ENCODE measurements around the gene PALM3. TPM values are rescaled to one million over a fixed set of nuclear protein-coding genes. Genes with fewer than 3 reads are reported as not detected.

PALM3 gene
- total and polyA plus RNA-seq, 12 donors, result 0.18 to 1.9 (median 0.63) TPM; not detected in 5

DNA sequence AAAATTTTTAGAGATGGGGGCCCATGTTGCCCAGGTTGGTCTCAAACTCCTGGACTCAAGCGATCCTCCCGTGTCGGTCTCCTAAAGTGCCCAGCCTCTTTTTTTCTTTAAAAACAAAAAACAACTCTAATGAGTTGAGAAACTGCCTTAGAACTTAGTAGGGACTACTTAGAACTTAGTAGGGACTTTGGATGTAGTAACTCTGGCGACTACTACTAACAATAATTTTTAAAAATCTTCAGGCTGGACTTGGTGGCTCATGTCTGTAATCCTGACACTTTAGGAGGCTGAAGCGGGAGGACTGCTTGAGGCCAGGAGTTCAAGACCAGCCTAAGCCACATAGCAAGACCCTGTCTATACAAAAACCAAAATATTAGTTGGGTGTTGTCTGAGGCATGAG is 24.2 kb upstream of the PALM3 start:
- intact Hi-C loops (cut with DNase I), result loop anchor here in 1 of 2 donors (10.0 kb wide), 1 partner anchor 49 kb away; the partner anchor contains the start of gene ASF1B
- Histone ChIP-seq H3K27me3 (no peaks in the 10 kb centered on the region), H3K27ac (no peak overlapping the region), H3K9me3 (replicated peaks in 1 of 3) (no peaks in the 10 kb centered on the region), H3K36me3 (replicated peaks in 1 of 2) (peaks cover 0 to 12% of the 10 kb centered on the region in 2 donors), H3K4me3 (no peak overlapping the region), H3K4me1 (replicated peaks in 1 of 2) (peaks cover 9 to 14% of the 10 kb centered on the region in 2 donors)
- no peak for DNase-seq
- TF ChIP-seq POLR2A (IDR thresholded peaks at IDR 0.05), result no peak
- TF ChIP-seq, protein P1, sequence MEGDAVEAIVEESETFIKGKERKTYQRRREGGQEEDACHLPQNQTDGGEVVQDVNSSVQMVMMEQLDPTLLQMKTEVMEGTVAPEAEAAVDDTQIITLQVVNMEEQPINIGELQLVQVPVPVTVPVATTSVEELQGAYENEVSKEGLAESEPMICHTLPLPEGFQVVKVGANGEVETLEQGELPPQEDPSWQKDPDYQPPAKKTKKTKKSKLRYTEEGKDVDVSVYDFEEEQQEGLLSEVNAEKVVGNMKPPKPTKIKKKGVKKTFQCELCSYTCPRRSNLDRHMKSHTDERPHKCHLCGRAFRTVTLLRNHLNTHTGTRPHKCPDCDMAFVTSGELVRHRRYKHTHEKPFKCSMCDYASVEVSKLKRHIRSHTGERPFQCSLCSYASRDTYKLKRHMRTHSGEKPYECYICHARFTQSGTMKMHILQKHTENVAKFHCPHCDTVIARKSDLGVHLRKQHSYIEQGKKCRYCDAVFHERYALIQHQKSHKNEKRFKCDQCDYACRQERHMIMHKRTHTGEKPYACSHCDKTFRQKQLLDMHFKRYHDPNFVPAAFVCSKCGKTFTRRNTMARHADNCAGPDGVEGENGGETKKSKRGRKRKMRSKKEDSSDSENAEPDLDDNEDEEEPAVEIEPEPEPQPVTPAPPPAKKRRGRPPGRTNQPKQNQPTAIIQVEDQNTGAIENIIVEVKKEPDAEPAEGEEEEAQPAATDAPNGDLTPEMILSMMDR (IDR thresholded peaks at IDR 0.05), result no peak
- WGBS, 4 donors, result 81 to 93% (median 91%) methylated on average over 5 of the region's 5 CpGs

DNA sequence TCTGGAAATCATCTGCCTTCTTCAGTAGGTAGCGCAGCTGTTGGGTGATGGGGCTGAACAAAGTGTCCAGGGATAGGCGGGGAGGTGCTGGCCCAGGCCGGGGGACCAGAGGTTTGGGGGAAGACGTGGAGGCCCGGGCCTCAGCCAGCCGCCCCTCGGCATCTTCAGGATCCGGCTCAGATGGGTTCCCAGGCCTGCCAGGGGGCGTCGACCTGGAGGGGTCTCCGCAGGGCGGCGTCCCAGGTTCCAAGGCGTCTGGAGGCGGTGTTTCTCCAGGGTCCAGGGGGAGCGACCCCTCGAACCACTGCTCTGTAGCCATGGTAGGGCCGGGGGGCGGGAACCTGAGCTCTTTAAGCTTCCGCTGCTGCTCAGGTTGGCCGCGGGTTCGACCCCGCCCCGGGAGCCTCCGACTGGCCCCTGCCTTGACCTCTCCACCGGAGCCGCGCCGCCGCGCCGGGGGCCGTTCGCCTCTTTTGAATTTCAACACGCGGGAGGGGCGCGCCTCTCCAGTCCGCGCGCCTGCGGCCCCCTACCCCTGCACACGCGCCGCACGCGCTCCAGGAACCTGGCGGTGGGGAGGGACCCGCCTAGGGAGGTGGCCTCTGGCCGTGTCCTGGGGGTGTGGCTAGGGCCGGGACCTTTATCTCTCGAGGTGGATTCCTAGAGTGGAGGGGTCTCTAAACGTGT is 23.6 kb upstream of the PALM3 start, which contains the start of gene C19orf67:
C19orf67 (minus strand) TSS at position 475 of the 687 bp plus-strand sequence; CDS start at position 319, 156 bp downstream.
- Histone ChIP-seq H3K36me3 (replicated peaks in 1 of 2) (peaks cover 0 to 12% of the 10 kb centered on the region in 2 donors), H3K9me3 (replicated peaks in 1 of 3) (no peaks in the 10 kb centered on the region), H3K27ac (no peak within 1 kb of the TSS), H3K4me3 (no peak within 1 kb of the TSS), H3K27me3 (no peaks in the 10 kb centered on the region), H3K4me1 (replicated peaks in 1 of 2) (peaks cover 11 to 16% of the 10 kb centered on the region in 2 donors)
- intact Hi-C loops (cut with DNase I), result loop anchor here in 1 of 2 donors (10.0 kb wide), 1 partner anchor 49 kb away; the partner anchor contains the start of gene ASF1B
- TF ChIP-seq, protein P1 (IDR thresholded peaks at IDR 0.05), result no peak
- no peak for TF ChIP-seq POLR2A (IDR thresholded peaks at IDR 0.05)
- peak in 1 of 7 donors; percentile 16 for DNase-seq
- WGBS, 4 donors, result 52 to 68% (median 59%) methylated on average over 12 to 54 of the region's 54 CpGs

DNA sequence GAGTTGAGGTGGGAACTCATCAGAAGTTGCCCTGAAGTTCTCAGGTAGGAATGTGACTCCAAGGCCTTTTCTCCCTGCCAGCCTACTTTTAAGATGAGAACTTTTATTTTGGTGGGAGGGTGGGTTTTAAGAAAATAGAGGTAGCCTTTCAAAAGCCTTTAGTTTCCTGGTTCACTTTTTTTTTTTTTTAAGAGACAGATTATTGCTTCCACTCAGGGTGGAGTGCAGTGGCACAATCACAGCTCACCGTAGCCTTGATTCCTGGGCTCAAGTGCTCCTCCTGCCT is 20.7 kb upstream of the PALM3 start:
- no peak for TF ChIP-seq POLR2A (IDR thresholded peaks at IDR 0.05)
- TF ChIP-seq, protein P1 (IDR thresholded peaks at IDR 0.05), result no peak
- Histone ChIP-seq H3K27me3 (no peaks in the 10 kb centered on the region), H3K36me3 (replicated peaks in 1 of 2) (no peaks in the 10 kb centered on the region), H3K9me3 (replicated peaks in 1 of 3) (no peaks in the 10 kb centered on the region), H3K27ac (peak overlapping the region in 2 of 5 donors; percentile 87 to 94), H3K4me3 (peak overlapping the region in 1 of 4 donors; percentile 81), H3K4me1 (replicated peaks in 1 of 2) (peaks cover 14 to 16% of the 10 kb centered on the region in 2 donors)
- DNase-seq, result no peak
- intact Hi-C loops (cut with DNase I), result loop anchor here in 1 of 2 donors (10.0 kb wide), 1 partner anchor 52 kb away; the partner anchor contains the start of gene ASF1B
- WGBS, 4 donors, result 46 to 85% (median 60%) methylated on average over 1 of the region's 1 CpG

DNA sequence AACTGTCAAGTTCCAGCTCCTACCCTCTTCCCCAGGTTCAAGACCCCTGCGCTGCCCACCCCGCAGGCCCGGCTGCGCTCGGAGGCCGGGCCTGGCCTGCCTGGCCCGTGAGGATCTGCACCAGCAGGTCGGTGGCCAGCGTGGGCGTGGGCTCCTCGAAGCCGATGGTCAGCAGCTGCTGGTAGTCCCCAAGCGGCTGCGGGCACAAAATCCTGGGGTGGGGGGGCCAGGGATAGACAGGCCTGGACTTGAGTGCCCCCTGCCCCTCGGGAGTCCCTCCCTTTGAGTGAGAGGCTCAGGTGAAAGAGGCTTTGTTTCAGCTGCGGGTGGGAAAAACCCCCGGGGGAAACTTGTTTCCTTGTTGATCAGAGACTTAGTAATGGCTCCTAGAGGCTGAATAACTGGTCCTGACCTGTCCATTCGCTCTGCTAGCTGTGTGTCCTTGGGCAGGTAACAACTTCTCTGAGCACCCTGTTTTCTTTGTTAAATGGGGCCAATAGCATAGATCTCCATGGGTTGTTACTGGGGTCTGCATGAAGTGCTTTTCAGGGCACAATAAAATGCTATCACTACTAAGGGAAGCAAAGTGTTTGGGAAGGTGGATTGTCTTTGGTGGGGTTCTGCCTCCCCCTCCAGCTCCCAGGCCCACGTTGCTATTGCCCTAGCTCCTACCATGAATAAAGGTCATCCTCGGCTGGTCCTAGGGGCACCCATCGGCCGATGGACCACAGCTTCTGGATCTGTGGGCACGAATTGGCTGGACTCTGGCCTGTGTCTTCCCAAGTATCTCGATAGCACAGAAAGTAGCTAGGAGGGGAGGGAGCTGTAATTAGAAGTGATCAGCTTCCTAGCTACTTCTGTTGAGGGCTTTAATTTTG is 20.2 kb upstream of the PALM3 start:
- peak overlapping the region; percentile 79 to 94 (median 89) for H3K27ac ChIP-seq
- H3K9me3 ChIP-seq (replicated peaks in 1 of 3), result no peaks in the 10 kb centered on the region
- H3K36me3 ChIP-seq (replicated peaks in 1 of 2), result no peaks in the 10 kb centered on the region
- intact Hi-C loops (cut with DNase I), result loop anchor here in 1 of 2 donors (10.0 kb wide), 1 partner anchor 53 kb away; the partner anchor contains the start of gene ASF1B
- H3K4me1 ChIP-seq (replicated peaks in 1 of 2), result peaks cover 14 to 16% of the 10 kb centered on the region in 2 donors
- DNase-seq, result peak in 4 of 7 donors; percentile 60 to 78 (median 62)
- TF ChIP-seq POLR2A (IDR thresholded peaks at IDR 0.05), result no peak
- TF ChIP-seq, protein P1 (IDR thresholded peaks at IDR 0.05), result peak in 1 of 6 experiments; percentile 8
- WGBS, 4 donors, result 16 to 50% (median 20%) methylated on average over 8 to 24 of the region's 24 CpGs
- H3K4me3 ChIP-seq, result peak overlapping the region; percentile 2 to 95 (median 82)
- H3K27me3 ChIP-seq, result no peaks in the 10 kb centered on the region
